ENCODE data around the gene CCDC28A. TPM values are rescaled to one million over a fixed set of nuclear protein-coding genes. Genes with fewer than 3 reads are reported as not detected.

Gene CCDC28A
- total and polyA plus RNA-seq, 2 donors (not counting 1 experiment from before 2014, with no cell fraction given) = 15.2 to 22.0 TPM

GRCh38 chr6:138772596-138773176 is 883 bp upstream of the CCDC28A start:
- DNase-seq (ENCODE audit: low read depth in 2 of 2) = no peak
- TF ChIP-seq EZH2 (IDR thresholded peaks at IDR 0.05; ENCODE audit: low read length, missing control alignments) = no peak
- no peak for TF ChIP-seq CTCF (conservative IDR thresholded peaks at IDR 0.05 in 1 of 2, IDR thresholded peaks at IDR 0.05 in 1 of 2; ENCODE audit: low read depth in 1 of 2, low read length in 2 of 2)
- Histone ChIP-seq H3K36me3 (ENCODE audit: control insufficient read depth, insufficient read depth, low read length) (no peaks in the 10 kb centered on the region), H3K4me3 (replicated peaks in 1 of 4; ENCODE audit: control extremely low read depth in 1 of 4, insufficient read depth in 1 of 4, low read depth in 3 of 4, low read length in 4 of 4) (peak overlapping the region; percentile 83 to 95 (median 87)), H3K27ac (ENCODE audit: insufficient read depth, low read length) (peak overlapping the region; percentile 96), H3K9me3 (ENCODE audit: control insufficient read depth, insufficient read depth, low read depth, low read length) (no peaks in the 10 kb centered on the region), H3K4me2 (ENCODE audit: extremely low read depth, insufficient read depth, low read length) (peak overlapping the region; percentile 38), H4K20me1 (ENCODE audit: control insufficient read depth, extremely low read depth, insufficient read depth, low read length) (no peaks in the 10 kb centered on the region), H3K9ac (ENCODE audit: insufficient read depth, low read length) (peak overlapping the region; percentile 45), H3K4me1 (ENCODE audit: control insufficient read depth, extremely low read depth, insufficient read depth, low read length) (no peaks in the 10 kb centered on the region), H2AFZ (ENCODE audit: low read length) (peak overlapping the region; percentile 89), H3K79me2 (ENCODE audit: control insufficient read depth, insufficient read depth, low read length) (peaks cover 1% of the 10 kb centered on the region), H3K27me3 (ENCODE audit: control insufficient read depth, insufficient read depth, low read length) (no peaks in the 10 kb centered on the region)

DNA sequence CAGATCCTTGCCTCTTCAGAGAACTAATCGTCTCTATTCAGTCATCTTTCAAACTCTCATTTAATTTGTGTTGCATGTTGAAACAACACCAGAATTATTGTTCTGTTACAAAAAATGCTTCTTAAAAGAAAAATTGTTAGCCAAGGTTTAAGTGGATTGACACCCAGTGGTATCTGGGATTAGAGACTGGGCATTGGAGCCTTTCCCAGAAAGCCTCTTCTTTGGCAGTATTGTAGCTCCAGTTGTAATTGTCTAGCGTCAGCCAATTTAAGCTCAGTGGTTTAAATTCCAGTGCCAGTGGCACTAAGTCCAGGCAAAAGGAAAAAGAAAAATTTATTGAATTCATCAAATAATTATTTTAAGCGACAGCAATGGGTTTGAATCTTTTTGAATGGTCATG is 801 bp downstream of the CCDC28A start:
- Histone ChIP-seq H3K79me2 (ENCODE audit: control insufficient read depth, insufficient read depth, low read length) (peaks cover 1% of the 10 kb centered on the region), H3K9ac (ENCODE audit: insufficient read depth, low read length) (peak overlapping the region; percentile 68), H2AFZ (ENCODE audit: low read length) (no peak overlapping the region), H3K36me3 (ENCODE audit: control insufficient read depth, insufficient read depth, low read length) (no peaks in the 10 kb centered on the region), H3K4me1 (ENCODE audit: control insufficient read depth, extremely low read depth, insufficient read depth, low read length) (no peaks in the 10 kb centered on the region), H3K27me3 (ENCODE audit: control insufficient read depth, insufficient read depth, low read length) (no peaks in the 10 kb centered on the region), H3K4me3 (replicated peaks in 1 of 4; ENCODE audit: control extremely low read depth in 1 of 4, insufficient read depth in 1 of 4, low read depth in 3 of 4, low read length in 4 of 4) (peak overlapping the region; percentile 83 to 95 (median 87)), H3K27ac (ENCODE audit: insufficient read depth, low read length) (no peak overlapping the region), H4K20me1 (ENCODE audit: control insufficient read depth, extremely low read depth, insufficient read depth, low read length) (no peaks in the 10 kb centered on the region), H3K4me2 (ENCODE audit: extremely low read depth, insufficient read depth, low read length) (peak overlapping the region; percentile 87), H3K9me3 (ENCODE audit: control insufficient read depth, insufficient read depth, low read depth, low read length) (no peaks in the 10 kb centered on the region)
- TF ChIP-seq CTCF (conservative IDR thresholded peaks at IDR 0.05 in 1 of 2, IDR thresholded peaks at IDR 0.05 in 1 of 2; ENCODE audit: low read depth in 1 of 2, low read length in 2 of 2) (no peak), EZH2 (IDR thresholded peaks at IDR 0.05; ENCODE audit: low read length, missing control alignments) (no peak)
- no peak for DNase-seq (ENCODE audit: low read depth in 2 of 2)

DNA sequence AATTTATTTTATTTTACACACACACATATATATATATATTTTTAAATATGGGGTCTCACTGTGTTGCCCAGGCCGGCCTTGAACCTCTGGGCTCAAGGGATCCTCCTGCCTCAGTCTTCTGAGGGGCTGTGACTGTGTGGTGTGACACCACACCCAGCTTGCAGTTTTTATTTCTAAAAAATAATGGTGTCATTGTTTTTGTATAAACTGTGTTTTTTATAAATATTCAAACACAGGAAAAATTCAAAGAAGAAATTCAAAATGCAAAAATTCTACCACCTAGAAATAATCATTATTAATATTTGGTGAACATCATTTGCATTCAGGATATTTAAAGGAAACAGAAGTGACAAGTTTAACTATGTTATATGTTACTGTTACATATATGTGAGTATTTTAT is 3.1 kb downstream of the CCDC28A start:
- Histone ChIP-seq H2AFZ (ENCODE audit: low read length) (no peak overlapping the region), H3K4me1 (ENCODE audit: control insufficient read depth, extremely low read depth, insufficient read depth, low read length) (no peaks in the 10 kb centered on the region), H3K4me3 (replicated peaks in 1 of 4; ENCODE audit: control extremely low read depth in 1 of 4, insufficient read depth in 1 of 4, low read depth in 3 of 4, low read length in 4 of 4) (no peak overlapping the region), H3K27ac (ENCODE audit: insufficient read depth, low read length) (no peak overlapping the region), H4K20me1 (ENCODE audit: control insufficient read depth, extremely low read depth, insufficient read depth, low read length) (no peaks in the 10 kb centered on the region), H3K9ac (ENCODE audit: insufficient read depth, low read length) (no peak overlapping the region), H3K36me3 (ENCODE audit: control insufficient read depth, insufficient read depth, low read length) (no peaks in the 10 kb centered on the region), H3K79me2 (ENCODE audit: control insufficient read depth, insufficient read depth, low read length) (peaks cover 1% of the 10 kb centered on the region), H3K9me3 (ENCODE audit: control insufficient read depth, insufficient read depth, low read depth, low read length) (no peaks in the 10 kb centered on the region), H3K4me2 (ENCODE audit: extremely low read depth, insufficient read depth, low read length) (no peak overlapping the region), H3K27me3 (ENCODE audit: control insufficient read depth, insufficient read depth, low read length) (no peaks in the 10 kb centered on the region)
- no peak for DNase-seq (ENCODE audit: low read depth in 2 of 2)
- TF ChIP-seq EZH2 (IDR thresholded peaks at IDR 0.05; ENCODE audit: low read length, missing control alignments) (no peak), CTCF (conservative IDR thresholded peaks at IDR 0.05 in 1 of 2, IDR thresholded peaks at IDR 0.05 in 1 of 2; ENCODE audit: low read depth in 1 of 2, low read length in 2 of 2) (no peak)

Measured in fibroblast of lung (primary cell).